ENCODE results near the gene MYL12A. TPM values are rescaled to one million over a fixed set of nuclear protein-coding genes. Genes with fewer than 3 reads are reported as not detected.
"Not testable (repeated sequence)": the region's sequence is repeated elsewhere in the genome, so short reads cannot be mapped to it uniquely, and the experiment has no call there.

The MYL12A gene
- total RNA-seq, 4 donors from 2014 or later, result 306 to 544 (median 331) TPM

DNA sequence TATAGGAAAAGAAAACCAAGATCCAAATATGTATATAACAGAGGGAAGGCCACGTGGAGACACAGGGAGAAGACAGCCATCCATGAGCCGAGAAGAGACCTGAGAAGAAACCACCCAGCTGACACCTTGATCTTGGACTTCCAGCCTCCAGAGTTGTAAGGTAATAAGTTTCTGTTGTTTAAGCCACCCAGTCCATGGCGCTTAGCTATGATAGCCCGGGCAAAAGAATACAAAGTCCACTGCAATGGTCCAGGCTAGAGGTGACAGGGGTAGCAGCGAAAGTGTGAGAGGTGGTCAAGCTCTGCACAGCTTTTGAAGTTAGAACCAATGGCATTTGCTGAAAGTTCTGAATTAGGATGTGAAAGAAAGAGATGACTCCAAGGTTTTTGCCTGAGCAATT is 30.6 kb upstream of the MYL12A start:
- H3K4me1 ChIP-seq, result peaks cover 0 to 2% of the 10 kb centered on the region in 2 donors
- intact Hi-C loops (cut with DNase I), result no loop called here

DNA sequence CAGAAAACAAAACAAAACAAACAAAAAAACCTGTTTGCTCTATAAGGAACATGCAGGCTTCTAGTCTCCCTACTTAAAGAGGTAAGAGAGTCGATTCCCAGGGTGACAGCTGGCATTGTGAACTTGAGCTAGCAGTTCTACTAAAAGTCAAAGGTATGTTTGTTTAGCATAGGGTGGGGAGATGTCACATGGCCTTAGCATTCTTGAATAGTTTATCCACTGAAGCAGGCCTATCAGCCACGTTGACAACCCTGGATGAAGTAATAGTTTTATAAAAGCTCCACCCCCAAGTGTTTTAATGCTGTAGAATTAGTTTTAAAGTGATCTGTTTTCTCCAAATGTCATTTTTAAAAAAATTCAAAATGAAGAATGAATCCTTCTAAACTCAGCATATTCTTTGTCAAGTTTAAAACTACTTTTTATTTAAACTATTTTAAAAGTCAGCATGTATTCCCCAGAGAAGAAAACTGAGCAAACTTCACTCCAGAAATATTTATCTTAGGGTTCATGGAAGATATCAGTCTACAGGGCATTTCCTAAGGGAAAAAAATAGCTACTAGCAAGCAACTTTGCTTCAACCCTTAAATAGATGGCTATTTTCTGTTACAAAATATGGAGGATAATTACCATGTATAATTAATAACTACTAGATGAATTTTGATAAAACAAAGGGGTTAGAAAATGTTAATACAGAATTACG is 29.5 kb upstream of the MYL12A start:
- no peak overlapping the region for H3K4me3 ChIP-seq (replicated peaks in 1 of 3)
- H3K27ac ChIP-seq, result no peak overlapping the region
- H3K9me3 ChIP-seq, result no peaks in the 10 kb centered on the region
- no peaks in the 10 kb centered on the region for H3K27me3 ChIP-seq
- 41 to 42% methylated on average over 3 of the region's 3 CpGs for WGBS, 2 donors
- no peaks in the 10 kb centered on the region for H3K36me3 ChIP-seq
- intact Hi-C loops (cut with DNase I), result no loop called here
- DNase-seq, result no peak
- TF ChIP-seq, protein P1, sequence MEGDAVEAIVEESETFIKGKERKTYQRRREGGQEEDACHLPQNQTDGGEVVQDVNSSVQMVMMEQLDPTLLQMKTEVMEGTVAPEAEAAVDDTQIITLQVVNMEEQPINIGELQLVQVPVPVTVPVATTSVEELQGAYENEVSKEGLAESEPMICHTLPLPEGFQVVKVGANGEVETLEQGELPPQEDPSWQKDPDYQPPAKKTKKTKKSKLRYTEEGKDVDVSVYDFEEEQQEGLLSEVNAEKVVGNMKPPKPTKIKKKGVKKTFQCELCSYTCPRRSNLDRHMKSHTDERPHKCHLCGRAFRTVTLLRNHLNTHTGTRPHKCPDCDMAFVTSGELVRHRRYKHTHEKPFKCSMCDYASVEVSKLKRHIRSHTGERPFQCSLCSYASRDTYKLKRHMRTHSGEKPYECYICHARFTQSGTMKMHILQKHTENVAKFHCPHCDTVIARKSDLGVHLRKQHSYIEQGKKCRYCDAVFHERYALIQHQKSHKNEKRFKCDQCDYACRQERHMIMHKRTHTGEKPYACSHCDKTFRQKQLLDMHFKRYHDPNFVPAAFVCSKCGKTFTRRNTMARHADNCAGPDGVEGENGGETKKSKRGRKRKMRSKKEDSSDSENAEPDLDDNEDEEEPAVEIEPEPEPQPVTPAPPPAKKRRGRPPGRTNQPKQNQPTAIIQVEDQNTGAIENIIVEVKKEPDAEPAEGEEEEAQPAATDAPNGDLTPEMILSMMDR (IDR thresholded peaks at IDR 0.05), result no peak
- TF ChIP-seq POLR2A (IDR thresholded peaks at IDR 0.05), result no peak
- no peaks in the 10 kb centered on the region for H3K4me1 ChIP-seq

More for the DNA sequence above, 30.6 kb upstream of the MYL12A start:
- DNase-seq, result no peak
- TF ChIP-seq, protein P1 (IDR thresholded peaks at IDR 0.05), result no peak
- no peak for TF ChIP-seq POLR2A (IDR thresholded peaks at IDR 0.05)
- no peaks in the 10 kb centered on the region for H3K9me3 ChIP-seq
- 76 to 96% methylated on average over 5 of the region's 5 CpGs for WGBS, 2 donors
- H3K27me3 ChIP-seq, result no peaks in the 10 kb centered on the region
- H3K36me3 ChIP-seq, result no peaks in the 10 kb centered on the region
- no peak overlapping the region for H3K27ac ChIP-seq
- no peak overlapping the region for H3K4me3 ChIP-seq (replicated peaks in 1 of 3)

DNA sequence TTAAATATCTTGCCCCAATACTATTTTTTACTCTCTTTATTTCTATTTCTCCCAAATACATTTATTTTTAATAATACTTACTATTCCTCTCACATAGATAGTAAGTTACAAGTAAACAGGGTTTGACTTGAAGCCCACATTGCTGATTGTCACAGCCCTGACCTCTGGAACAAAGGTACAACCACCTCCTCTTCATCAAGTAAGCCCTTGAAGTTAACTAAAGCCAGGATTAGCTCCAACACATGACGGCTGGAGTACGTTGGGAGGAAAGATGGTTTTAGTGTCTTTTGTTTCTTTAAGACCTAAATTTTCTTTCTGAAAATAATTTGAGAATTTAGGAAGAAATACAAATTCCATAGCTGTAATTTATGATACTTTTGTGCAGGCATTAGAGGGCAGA is 28.8 kb upstream of the MYL12A start:
- Histone ChIP-seq H3K36me3 (no peaks in the 10 kb centered on the region), H3K4me3 (replicated peaks in 1 of 3) (no peak overlapping the region), H3K4me1 (no peaks in the 10 kb centered on the region), H3K9me3 (no peaks in the 10 kb centered on the region), H3K27ac (no peak overlapping the region), H3K27me3 (no peaks in the 10 kb centered on the region)
- DNase-seq, result no peak
- WGBS, 2 donors, result 84 to 88% methylated on average over 2 of the region's 2 CpGs
- intact Hi-C loops (cut with DNase I), result no loop called here
- no peak for TF ChIP-seq POLR2A (IDR thresholded peaks at IDR 0.05)

DNA sequence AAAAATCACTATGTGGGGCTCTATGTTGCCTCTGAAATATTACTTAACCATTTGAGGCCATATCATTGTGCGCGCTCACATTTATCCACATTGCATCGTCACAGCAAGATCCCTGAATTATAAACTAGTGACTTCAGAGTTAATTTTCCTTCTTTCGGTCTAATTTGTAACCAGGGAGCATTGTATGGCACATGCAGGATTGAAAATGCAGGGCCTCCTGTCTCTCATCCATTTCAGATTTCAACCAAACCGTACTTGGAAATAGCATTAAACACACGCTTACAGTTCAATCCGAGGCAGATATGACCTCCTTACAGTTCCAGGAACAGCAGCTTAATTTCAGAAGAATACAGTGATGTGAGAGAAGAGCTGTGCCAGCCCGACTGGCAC is 28.4 kb upstream of the MYL12A start:
- no peak overlapping the region for H3K27ac ChIP-seq
- H3K27me3 ChIP-seq, result no peaks in the 10 kb centered on the region
- no peaks in the 10 kb centered on the region for H3K36me3 ChIP-seq
- H3K4me1 ChIP-seq, result no peaks in the 10 kb centered on the region
- TF ChIP-seq POLR2A (IDR thresholded peaks at IDR 0.05), result no peak
- TF ChIP-seq, protein P1 (IDR thresholded peaks at IDR 0.05), result no peak
- H3K9me3 ChIP-seq, result no peaks in the 10 kb centered on the region
- intact Hi-C loops (cut with DNase I), result no loop called here
- WGBS, 2 donors, result 75 to 76% methylated on average over 8 of the region's 8 CpGs
- DNase-seq, result no peak
- no peak overlapping the region for H3K4me3 ChIP-seq (replicated peaks in 1 of 3)

DNA sequence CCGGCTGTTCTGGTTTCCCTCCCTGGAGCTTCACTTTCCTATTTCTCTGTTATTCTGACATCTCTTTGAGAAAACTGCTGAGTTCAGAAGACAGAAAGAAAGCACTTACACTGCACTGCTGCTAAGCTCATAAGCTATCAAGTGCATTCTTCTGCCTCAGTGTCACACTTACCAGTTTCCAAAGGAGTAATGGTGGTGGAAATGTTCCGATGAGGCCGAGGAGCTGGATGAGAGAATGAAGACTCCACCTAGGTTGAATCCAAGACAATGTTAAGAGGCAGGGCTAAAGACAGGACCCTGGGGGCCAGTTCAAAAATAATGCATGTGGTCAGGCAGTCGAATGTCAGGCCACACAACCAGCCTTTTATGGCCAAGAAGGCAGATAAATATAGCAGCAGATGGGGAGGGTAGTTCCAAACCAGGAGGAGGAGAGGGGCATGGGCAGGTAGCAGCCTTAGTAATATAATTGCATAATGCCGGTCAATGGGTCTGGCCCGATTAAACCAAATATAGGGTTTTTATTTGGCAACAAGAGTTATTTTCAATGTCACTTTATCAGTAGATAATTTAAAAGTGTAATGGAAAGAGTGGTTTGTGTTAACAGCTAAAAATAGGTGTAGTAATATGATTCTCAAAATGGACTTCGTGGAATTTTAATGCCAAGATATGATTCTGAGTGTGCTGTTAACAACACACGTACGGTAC is 27.8 kb upstream of the MYL12A start, which contains the start of gene MYOM1:
TSS of gene MYOM1 (minus strand) at position 338 of the 705 bp plus-strand sequence. CDS start 4,745 bp downstream, outside the sequence.
- no peak for DNase-seq
- no peaks in the 10 kb centered on the region for H3K4me1 ChIP-seq
- H3K4me3 ChIP-seq (replicated peaks in 1 of 3), result no peak within 1 kb of the TSS
- 72 to 78% methylated on average over 9 of the region's 9 CpGs for WGBS, 2 donors
- no peaks in the 10 kb centered on the region for H3K27me3 ChIP-seq
- no peaks in the 10 kb centered on the region for H3K36me3 ChIP-seq
- no peaks in the 10 kb centered on the region for H3K9me3 ChIP-seq
- intact Hi-C loops (cut with DNase I), result no loop called here
- no peak within 1 kb of the TSS for H3K27ac ChIP-seq
- TF ChIP-seq POLR2A (IDR thresholded peaks at IDR 0.05), result no peak
- TF ChIP-seq, protein P1 (IDR thresholded peaks at IDR 0.05), result no peak

DNA sequence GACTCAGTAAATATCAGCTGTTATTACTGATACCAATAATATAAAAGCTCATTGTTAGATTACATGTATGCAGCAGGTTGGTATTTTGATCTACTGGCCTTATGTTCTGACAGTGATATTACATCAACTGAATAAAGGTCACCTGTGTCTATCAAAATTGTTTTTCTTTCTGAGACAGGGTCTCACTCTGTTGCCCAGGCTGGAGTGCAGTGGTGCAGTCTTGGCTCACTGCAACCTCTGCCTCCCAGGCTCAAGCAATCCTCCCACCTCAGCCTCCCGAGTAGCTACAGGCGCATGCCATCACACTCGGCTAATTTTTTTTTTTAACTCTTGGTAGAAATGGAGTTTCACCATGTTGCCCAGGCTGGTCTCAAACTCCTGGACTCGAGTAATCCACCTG is 26.7 kb upstream of the MYL12A start:
- H3K27ac ChIP-seq; H3K36me3 ChIP-seq; H3K27me3 ChIP-seq; H3K4me1 ChIP-seq; H3K4me3 ChIP-seq (replicated peaks in 1 of 3); intact Hi-C loops (cut with DNase I); H3K9me3 ChIP-seq; DNase-seq: not testable (repeated sequence)
- 92 to 95% methylated on average over 4 of the region's 4 CpGs for WGBS, 2 donors

Data from thyroid gland (tissue), 4 donors.